GM21528 (cell line): ENCODE measurements around the gene IL22RA2.

ENCODE experiments used
- ATAC-seq: cut with Tn5 transposase; IDR thresholded peaks from one replicate; pipeline ENCODE4 v1.9.1; 2021; ENCODE audit warnings: mild to moderate bottlenecking, moderate library complexity; ENCODE audit not compliant: unreplicated experiment, low FRiP score

Gene IL22RA2

DNA sequence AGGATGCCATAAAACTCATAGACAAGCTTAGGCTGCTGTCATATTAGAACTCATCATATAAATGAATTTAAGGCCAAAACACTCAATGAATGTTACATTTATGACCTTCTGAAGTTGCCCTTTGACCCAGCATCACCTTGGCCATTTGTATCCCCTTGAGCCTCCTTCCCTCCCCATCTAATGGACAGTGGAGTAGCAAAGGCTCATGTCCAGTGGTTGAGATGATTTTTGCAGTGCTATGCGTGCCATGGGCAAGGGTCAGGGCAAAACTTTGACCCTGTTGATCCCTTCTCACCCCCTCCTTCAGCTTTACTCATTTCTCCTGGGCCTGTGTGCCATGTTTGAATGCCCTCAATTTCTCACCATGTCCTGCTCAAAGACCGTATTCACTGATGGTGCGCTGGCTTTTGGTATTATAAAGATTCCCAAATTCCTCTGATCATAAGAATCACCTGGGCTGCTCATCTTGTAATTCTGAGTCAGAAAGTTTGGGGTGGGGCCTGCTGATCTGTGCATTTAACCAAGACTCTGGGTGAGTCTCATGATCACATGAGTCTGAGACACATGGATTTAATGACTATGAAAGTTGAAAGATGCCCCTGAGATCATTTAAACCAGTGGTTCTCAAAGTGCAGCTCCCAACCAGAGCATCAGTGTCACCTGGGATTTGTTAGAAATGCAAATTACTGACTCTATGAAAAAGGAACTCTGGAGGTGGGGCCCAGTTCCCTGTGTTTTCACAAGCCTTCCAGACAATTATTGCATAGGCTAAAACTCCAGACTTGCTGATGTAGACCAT is 71.2 kb downstream of the IL22RA2 start:
- ATAC-seq, result peak; percentile 15

DNA sequence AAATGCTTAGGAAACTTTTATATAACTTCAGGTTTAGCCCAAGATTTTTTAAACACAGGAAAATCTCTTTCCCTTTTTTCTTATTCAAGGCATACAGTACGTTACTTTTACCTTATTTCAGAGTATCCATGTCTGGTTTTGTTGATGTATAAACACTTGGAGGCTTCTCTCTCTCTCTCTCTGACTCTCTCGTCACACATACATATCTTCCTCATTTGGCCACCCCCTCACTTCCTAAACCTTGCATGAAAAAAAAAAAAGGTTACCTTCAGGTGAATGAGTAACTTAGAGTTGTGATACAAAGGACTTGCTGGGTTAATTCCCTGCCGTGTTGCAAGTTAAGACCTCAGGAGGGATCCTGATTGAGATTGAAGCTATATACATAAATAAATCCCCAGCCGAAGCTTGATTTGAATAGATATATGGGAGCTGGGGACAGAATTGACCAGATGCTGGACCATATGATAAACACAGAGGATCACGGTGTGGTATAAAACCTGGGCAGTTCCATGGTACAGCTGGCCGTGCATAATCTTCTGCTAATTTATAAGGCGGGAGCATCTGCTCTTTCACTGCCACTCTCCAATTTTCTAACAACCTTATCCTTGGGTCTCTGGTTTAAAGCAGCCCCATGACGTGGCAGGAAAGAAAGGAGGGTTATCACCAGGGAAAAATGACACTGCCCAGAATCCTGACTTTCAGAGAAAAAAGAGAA is 73.6 kb downstream of the IL22RA2 start:
- ATAC-seq, result no peak

DNA sequence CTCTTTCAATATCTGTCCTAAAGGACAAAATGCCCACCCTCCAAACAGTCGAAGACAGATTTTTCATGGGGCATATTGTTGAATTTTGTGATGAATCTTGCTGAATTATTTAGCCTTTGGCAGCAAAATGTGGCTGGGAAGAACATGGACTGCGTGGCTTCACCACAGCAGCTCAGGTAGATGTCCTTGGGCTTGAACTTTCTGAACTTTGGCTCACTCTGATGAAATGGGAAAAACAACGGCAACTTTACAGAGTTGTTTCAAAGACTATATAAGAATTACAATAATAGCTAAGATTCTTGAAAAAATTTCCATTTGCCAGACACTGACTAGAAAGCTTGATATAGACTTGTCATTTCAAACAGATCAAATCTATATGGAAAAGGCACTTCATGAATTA is 75.9 kb downstream of the IL22RA2 start:
- ATAC-seq, result no peak

DNA sequence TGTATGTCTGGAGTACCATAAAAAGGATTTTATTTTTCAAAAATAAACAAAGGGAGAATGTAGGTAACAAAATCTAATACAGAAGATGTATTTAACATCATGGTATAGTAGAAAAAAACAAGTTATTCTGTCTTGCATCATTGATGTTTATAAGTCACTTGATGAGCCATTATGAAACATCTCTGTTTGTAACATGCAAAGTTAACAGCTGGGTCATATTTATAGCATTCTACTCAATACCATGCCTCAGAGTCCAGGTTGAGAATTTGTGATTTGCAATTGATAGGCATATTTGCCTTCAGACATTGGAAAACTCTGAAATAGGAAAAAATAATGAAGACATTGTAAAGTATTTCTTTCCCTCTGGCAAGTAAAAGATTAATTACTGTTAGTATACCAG is 76.4 kb downstream of the IL22RA2 start:
- peak; percentile 37 for ATAC-seq

DNA sequence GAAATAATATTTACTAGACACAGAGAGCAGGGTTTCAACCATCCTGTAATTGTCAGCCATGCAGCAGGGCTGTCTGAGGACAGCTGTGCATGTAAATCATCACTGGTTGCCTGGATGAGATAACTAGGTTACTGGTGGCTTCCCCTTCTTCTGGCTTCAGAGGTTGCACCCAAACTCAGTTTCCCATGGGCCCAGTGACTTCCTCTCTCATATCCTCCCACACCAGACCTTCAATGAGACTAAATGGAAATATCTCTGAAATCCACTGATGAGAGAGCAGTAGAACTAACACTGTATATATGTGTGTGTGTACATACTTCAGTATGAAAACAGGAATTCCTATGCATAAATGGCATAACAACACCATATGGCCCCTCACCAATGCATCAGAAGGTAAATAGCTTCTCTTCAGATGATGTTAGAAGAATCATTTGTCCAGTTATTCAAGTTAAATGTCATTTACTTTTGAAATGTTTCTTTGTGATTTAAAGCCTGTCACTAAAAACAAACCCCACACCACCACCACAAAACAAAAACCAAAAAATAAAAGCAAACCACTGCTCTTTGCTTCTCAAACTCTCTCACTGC is 77.7 kb downstream of the IL22RA2 start:
- ATAC-seq, result peak; percentile 71

DNA sequence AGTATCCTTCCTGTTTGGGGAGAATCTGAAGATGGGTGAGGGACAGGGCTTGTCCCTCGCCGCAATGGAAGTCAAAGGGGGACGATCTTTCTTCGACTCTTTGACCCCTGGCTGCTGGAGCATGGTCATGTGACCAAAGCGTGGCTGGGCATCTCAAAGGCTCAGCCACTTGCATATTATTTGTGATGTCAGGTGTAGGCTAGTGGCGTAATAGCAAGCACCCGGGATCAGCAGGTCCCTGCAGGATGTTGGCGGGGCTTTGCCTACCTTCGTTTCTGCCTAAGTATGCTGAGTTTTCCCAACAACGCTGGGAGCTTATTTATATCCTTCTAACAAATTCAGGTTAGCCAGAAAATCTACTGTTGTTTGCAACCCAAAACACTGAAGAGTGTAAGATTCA is 78.4 kb downstream of the IL22RA2 start:
- no peak for ATAC-seq

DNA sequence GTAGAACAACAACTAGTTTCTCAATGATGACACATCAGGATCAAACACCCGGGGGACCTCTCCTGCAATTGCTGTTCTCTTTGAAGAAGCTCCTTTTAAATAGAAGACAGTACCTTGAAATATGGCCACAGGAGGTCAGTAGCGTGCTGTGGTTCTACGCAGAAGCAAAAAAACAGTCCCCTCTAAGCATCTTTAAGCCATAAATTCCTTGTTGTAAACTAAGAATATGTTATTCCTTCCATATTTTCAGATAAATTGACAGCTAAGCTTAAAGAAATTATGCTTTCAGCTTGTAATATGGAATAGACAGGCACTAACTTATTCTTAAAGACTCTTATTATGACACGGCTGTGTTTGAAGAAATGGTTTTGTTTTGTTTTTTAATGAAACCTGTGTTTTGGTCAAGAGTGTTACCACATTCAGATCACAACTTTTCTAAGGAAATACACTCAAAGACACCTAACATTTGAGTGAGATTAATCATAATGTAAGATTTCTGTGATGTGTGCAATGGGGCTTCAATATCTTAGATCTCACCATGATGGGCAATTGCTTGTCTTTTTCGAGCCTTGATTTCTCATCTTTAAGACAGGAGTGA is 78.9 kb downstream of the IL22RA2 start:
- peak; percentile 43 for ATAC-seq
